Measurements from ENCODE around the gene SCN5A. TPM values are rescaled to one million over a fixed set of nuclear protein-coding genes. Genes with fewer than 3 reads are reported as not detected.

The SCN5A gene
- total and polyA plus RNA-seq, 2 experiments from 2014 or later, result 10.2 to 10.6 TPM

DNA sequence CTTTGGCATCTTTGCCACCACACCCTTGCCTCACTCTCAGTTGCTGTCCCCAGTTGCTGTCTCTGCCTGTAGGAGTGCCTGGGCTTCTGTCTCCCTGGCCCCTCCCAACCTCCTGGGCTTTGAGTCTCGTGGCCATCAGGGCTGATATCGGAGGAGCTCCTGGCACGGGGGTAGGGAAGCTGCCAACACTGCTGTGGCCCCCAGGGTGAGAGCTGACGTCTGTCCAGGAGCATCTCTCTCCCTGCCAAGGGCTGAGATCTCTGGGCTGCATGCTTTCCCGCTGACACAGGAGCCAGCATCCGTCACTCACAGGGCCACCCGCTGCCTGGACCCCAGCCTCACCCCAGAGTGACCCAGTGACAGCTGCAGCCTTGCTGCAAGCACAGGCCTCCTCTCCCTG is 105.9 kb downstream of the SCN5A start:
- Histone ChIP-seq H3K27me3 (ENCODE audit: insufficient read depth) (no peaks in the 10 kb centered on the region), H3K79me2 (replicated peaks; ENCODE audit: insufficient read depth) (no peaks in the 10 kb centered on the region), H3K4me2 (no peak overlapping the region), H3K9me2 (ENCODE audit: insufficient read depth) (no peaks in the 10 kb centered on the region), H2AFZ (no peak overlapping the region), H3K4me3 (no peak overlapping the region), H3K36me3 (ENCODE audit: insufficient read depth) (no peaks in the 10 kb centered on the region), H3K4me1 (ENCODE audit: insufficient read depth) (no peaks in the 10 kb centered on the region; the same call in 1 of the 2 replicates), H4K20me1 (replicated peaks; ENCODE audit: insufficient read depth) (no peaks in the 10 kb centered on the region), H3K27ac (ENCODE audit: low read depth) (no peak overlapping the region), H3F3A (replicated peaks; ENCODE audit: low read depth) (no peaks in the 10 kb centered on the region)
- DNase-seq (ENCODE audit: low spot score) (no peak), ATAC-seq (no peak)
- H3K27me3 Mint-ChIP-seq (ENCODE audit: insufficient read depth, low read depth, poor library complexity), result peaks cover 4% of the 10 kb centered on the region
- H3K27ac Mint-ChIP-seq, result no peak overlapping the region
- no peaks in the 10 kb centered on the region for H3K9me3 Mint-ChIP-seq
- no peaks in the 10 kb centered on the region for H3K36me3 Mint-ChIP-seq (ENCODE audit: low read depth)
- no peak overlapping the region for H3K4me3 Mint-ChIP-seq
- peaks cover 17% of the 10 kb centered on the region for H3K4me1 Mint-ChIP-seq
- no peak for TF ChIP-seq JUNB (IDR thresholded peaks at IDR 0.05; ENCODE audit: unreplicated experiment)
- TF ChIP-seq POLR2AphosphoS5 (IDR thresholded peaks at IDR 0.05; ENCODE audit: low read depth), result no peak
- TF ChIP-seq, protein P1, sequence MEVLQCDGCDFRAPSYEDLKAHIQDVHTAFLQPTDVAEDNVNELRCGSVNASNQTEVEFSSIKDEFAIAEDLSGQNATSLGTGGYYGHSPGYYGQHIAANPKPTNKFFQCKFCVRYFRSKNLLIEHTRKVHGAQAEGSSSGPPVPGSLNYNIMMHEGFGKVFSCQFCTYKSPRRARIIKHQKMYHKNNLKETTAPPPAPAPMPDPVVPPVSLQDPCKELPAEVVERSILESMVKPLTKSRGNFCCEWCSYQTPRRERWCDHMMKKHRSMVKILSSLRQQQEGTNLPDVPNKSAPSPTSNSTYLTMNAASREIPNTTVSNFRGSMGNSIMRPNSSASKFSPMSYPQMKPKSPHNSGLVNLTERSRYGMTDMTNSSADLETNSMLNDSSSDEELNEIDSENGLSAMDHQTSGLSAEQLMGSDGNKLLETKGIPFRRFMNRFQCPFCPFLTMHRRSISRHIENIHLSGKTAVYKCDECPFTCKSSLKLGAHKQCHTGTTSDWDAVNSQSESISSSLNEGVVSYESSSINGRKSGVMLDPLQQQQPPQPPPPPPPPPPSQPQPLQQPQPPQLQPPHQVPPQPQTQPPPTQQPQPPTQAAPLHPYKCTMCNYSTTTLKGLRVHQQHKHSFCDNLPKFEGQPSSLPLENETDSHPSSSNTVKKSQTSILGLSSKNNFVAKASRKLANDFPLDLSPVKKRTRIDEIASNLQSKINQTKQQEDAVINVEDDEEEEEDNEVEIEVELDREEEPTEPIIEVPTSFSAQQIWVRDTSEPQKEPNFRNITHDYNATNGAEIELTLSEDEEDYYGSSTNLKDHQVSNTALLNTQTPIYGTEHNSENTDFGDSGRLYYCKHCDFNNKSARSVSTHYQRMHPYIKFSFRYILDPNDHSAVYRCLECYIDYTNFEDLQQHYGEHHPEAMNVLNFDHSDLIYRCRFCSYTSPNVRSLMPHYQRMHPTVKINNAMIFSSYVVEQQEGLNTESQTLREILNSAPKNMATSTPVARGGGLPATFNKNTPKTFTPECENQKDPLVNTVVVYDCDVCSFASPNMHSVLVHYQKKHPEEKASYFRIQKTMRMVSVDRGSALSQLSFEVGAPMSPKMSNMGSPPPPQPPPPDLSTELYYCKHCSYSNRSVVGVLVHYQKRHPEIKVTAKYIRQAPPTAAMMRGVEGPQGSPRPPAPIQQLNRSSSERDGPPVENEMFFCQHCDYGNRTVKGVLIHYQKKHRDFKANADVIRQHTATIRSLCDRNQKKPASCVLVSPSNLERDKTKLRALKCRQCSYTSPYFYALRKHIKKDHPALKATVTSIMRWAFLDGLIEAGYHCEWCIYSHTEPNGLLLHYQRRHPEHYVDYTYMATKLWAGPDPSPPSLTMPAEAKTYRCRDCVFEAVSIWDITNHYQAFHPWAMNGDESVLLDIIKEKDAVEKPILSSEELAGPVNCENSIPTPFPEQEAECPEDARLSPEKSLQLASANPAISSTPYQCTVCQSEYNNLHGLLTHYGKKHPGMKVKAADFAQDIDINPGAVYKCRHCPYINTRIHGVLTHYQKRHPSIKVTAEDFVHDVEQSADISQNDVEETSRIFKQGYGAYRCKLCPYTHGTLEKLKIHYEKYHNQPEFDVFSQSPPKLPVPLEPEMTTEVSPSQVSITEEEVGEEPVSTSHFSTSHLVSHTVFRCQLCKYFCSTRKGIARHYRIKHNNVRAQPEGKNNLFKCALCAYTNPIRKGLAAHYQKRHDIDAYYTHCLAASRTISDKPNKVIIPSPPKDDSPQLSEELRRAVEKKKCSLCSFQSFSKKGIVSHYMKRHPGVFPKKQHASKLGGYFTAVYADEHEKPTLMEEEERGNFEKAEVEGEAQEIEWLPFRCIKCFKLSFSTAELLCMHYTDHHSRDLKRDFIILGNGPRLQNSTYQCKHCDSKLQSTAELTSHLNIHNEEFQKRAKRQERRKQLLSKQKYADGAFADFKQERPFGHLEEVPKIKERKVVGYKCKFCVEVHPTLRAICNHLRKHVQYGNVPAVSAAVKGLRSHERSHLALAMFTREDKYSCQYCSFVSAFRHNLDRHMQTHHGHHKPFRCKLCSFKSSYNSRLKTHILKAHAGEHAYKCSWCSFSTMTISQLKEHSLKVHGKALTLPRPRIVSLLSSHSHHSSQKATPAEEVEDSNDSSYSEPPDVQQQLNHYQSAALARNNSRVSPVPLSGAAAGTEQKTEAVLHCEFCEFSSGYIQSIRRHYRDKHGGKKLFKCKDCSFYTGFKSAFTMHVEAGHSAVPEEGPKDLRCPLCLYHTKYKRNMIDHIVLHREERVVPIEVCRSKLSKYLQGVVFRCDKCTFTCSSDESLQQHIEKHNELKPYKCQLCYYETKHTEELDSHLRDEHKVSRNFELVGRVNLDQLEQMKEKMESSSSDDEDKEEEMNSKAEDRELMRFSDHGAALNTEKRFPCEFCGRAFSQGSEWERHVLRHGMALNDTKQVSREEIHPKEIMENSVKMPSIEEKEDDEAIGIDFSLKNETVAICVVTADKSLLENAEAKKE (CRISPR knock-in tag; IDR thresholded peaks at IDR 0.05), result no peak
- TF ChIP-seq ZNF331 (CRISPR knock-in tag; IDR thresholded peaks at IDR 0.05; ENCODE audit: low read depth), result no peak
- TF ChIP-seq, protein P2, sequence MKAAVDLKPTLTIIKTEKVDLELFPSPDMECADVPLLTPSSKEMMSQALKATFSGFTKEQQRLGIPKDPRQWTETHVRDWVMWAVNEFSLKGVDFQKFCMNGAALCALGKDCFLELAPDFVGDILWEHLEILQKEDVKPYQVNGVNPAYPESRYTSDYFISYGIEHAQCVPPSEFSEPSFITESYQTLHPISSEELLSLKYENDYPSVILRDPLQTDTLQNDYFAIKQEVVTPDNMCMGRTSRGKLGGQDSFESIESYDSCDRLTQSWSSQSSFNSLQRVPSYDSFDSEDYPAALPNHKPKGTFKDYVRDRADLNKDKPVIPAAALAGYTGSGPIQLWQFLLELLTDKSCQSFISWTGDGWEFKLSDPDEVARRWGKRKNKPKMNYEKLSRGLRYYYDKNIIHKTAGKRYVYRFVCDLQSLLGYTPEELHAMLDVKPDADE (IDR thresholded peaks at IDR 0.05), result no peak
- no peak for TF ChIP-seq EZH2phosphoT487 (IDR thresholded peaks at IDR 0.05; ENCODE audit: unreplicated experiment)
- no peak for TF ChIP-seq STAT1 (IDR thresholded peaks at IDR 0.05; ENCODE audit: unreplicated experiment)
